Loucy (cell line): ENCODE data around the gene EEF1AKMT1.
A peak's percentile ranks its signal among the peaks of the same experiment; 100 is the strongest.

Experiments
- H2AFZ ChIP-seq: fragments of 200-600 bp; sonication (generic); 2 replicates; pipeline ENCODE4 v1.6.0; 2016; ENCODE audit warnings: antibody characterized with exemption, mild to moderate bottlenecking, low read length, moderate library complexity
- H3F3A ChIP-seq: fragments of 200-600 bp; 2 replicates; pipeline ENCODE4 v1.6.0; 2016; ENCODE audit warnings: antibody characterized with exemption, low read depth, mild to moderate bottlenecking
- H3K27me3 ChIP-seq: fragments of 200-600 bp; sonication (generic); 2 replicates; pipeline ENCODE4 v1.6.1; 2014; ENCODE audit warnings: low read length, mild to moderate bottlenecking; ENCODE audit not compliant: insufficient read depth, poor library complexity, severe bottlenecking
- H3K36me3 ChIP-seq: fragments of 200-600 bp; sonication (generic); 2 replicates; pipeline ENCODE4 v1.6.1; 2016; ENCODE audit warnings: low read length; ENCODE audit not compliant: insufficient read depth
- H3K4me1 ChIP-seq: fragments of 200-600 bp; sonication (generic); 2 replicates; pipeline ENCODE4 v1.5.1; 2014; ENCODE audit warnings: low read length, mild to moderate bottlenecking; ENCODE audit not compliant: insufficient read depth, poor library complexity, severe bottlenecking
- H3K4me2 ChIP-seq: fragments of 200-600 bp; sonication (generic); 2 replicates; pipeline ENCODE4 v1.6.0; 2014; ENCODE audit warnings: antibody characterized with exemption, low read length, low read depth, mild to moderate bottlenecking; ENCODE audit not compliant: poor library complexity, severe bottlenecking
- H3K4me3 ChIP-seq: fragments of 200-600 bp; sonication (generic); 2 replicates; pipeline ENCODE4 v1.5.1; 2014; ENCODE audit warnings: low read length, mild to moderate bottlenecking, mixed read lengths; ENCODE audit not compliant: poor library complexity, severe bottlenecking
- H3K79me2 ChIP-seq: fragments of 200-600 bp; sonication (generic); 2 replicates; pipeline ENCODE4 v1.6.1; 2014; ENCODE audit warnings: low read length; ENCODE audit not compliant: insufficient read depth
- H3K9ac ChIP-seq: fragments of 200-600 bp; sonication (generic); 2 replicates; pipeline ENCODE4 v1.6.0; 2014; ENCODE audit warnings: mild to moderate bottlenecking, low read depth, low read length, moderate library complexity; ENCODE audit not compliant: poor library complexity, severe bottlenecking
- H3K9me2 ChIP-seq: fragments of 200-600 bp; sonication (generic); replicated peaks from 2 replicates; pipeline ENCODE4 v1.6.1; 2016; ENCODE audit warnings: low read depth, low read length, mixed read lengths
- H3K9me3 ChIP-seq: fragments of 200-600 bp; sonication (generic); 2 replicates; pipeline ENCODE4 v1.6.1; 2014; ENCODE audit warnings: mild to moderate bottlenecking, antibody characterized with exemption, low read length, low read depth; ENCODE audit not compliant: insufficient read depth
- H4K20me1 ChIP-seq: fragments of 200-600 bp; sonication (generic); 2 replicates; pipeline ENCODE4 v1.6.0; 2014; ENCODE audit warnings: antibody characterized with exemption, low read length, mild to moderate bottlenecking; ENCODE audit not compliant: insufficient read depth, poor library complexity, severe bottlenecking
- CTCF ChIP-seq: fragments of 200-600 bp; sonication (generic); conservative IDR thresholded peaks from 2 replicates; pipeline ENCODE4 v1.5.1; 2014; ENCODE audit warnings: mild to moderate bottlenecking, antibody characterized with exemption, low read length
- EZH2phosphoT487 ChIP-seq: fragments of 200-600 bp; IDR thresholded peaks from 2 replicates; pipeline ENCODE4 v1.6.1; 2018; ENCODE audit warnings: antibody characterized with exemption, mild to moderate bottlenecking, moderate library complexity, borderline replicate concordance

The EEF1AKMT1 gene

GRCh38 chr13:20773194-20774080, at the start of gene EEF1AKMT1:
Gene EEF1AKMT1, minus strand, starts transcription at chr13:20773961. Its CDS starts 16,363 bp downstream, at chr13:20757598.
- TF ChIP-seq CTCF: no peak
- no peak for TF ChIP-seq EZH2phosphoT487

GRCh38 chr13:20823071-20823470, 49.3 kb upstream of the EEF1AKMT1 start:
- Histone ChIP-seq H3K36me3 (peaks cover 20% of the 10 kb centered on the region; the same call in 1 of the 2 replicates), H2AFZ (no peak overlapping the region), H3K4me3 (no peak overlapping the region), H3K9me3 (no peaks in the 10 kb centered on the region), H3K4me1 (no peaks in the 10 kb centered on the region), H3K9ac (no peak overlapping the region), H3K4me2 (no peak overlapping the region), H3F3A (no peaks in the 10 kb centered on the region), H3K9me2 (no peaks in the 10 kb centered on the region), H4K20me1 (no peaks in the 10 kb centered on the region), H3K27me3 (no peaks in the 10 kb centered on the region), H3K79me2 (no peaks in the 10 kb centered on the region)
- TF ChIP-seq EZH2phosphoT487: no peak
- no peak for TF ChIP-seq CTCF

More at GRCh38 chr13:20773194-20774080, at the start of gene EEF1AKMT1:
- Histone ChIP-seq H3K4me3 (peak within 1 kb of the TSS; percentile 85), H3K9ac (peak within 1 kb of the TSS; percentile 95), H3K9me2 (no peaks in the 10 kb centered on the region), H3K4me1 (peaks cover 38% of the 10 kb centered on the region), H3K9me3 (peaks cover 11% of the 10 kb centered on the region; the same call in 1 of the 2 replicates), H3K27me3 (no peaks in the 10 kb centered on the region), H3K79me2 (peaks cover 34% of the 10 kb centered on the region), H3K36me3 (peaks cover 8% of the 10 kb centered on the region; the same call in 1 of the 2 replicates), H3K4me2 (peak within 1 kb of the TSS; percentile 93), H2AFZ (peak within 1 kb of the TSS; percentile 81), H4K20me1 (no peaks in the 10 kb centered on the region), H3F3A (no peaks in the 10 kb centered on the region)

GRCh38 chr13:20822406-20822805, 48.6 kb upstream of the EEF1AKMT1 start:
- Histone ChIP-seq H4K20me1 (no peaks in the 10 kb centered on the region), H3K9me3 (no peaks in the 10 kb centered on the region), H3K27me3 (no peaks in the 10 kb centered on the region), H3K4me1 (no peaks in the 10 kb centered on the region), H3F3A (no peaks in the 10 kb centered on the region), H3K4me2 (no peak overlapping the region), H3K79me2 (no peaks in the 10 kb centered on the region), H3K9me2 (no peaks in the 10 kb centered on the region), H2AFZ (no peak overlapping the region), H3K9ac (no peak overlapping the region), H3K4me3 (no peak overlapping the region), H3K36me3 (peaks cover 21% of the 10 kb centered on the region; the same call in 1 of the 2 replicates)
- TF ChIP-seq CTCF: no peak
- TF ChIP-seq EZH2phosphoT487: no peak
